ENCODE data around the gene SLC12A1. TPM values are rescaled to one million over a fixed set of nuclear protein-coding genes. Genes with fewer than 3 reads are reported as not detected.

The SLC12A1 gene
- total RNA-seq, 1 donor from 2014 or later = not detected

DNA sequence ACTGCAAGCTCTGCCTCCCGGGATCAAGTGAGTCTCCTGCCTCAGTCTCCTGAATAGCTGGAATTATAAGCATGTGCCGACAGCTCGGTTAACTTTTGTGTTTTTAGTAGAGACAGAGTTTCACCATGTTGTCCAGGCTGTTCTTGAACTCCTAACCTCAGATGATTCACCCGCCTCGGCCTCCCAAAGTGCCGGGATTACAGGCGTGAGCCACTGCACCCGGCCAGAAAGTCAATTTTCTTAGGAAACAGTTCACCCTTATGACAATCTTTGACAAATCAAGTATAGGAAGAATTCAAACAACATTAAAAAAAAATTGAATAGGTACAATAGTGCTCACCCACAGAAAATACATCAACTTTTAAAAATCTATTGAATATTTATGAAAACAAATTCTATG, 101.5 kb downstream of the SLC12A1 start:
- no peak for DNase-seq (ENCODE audit: low spot score)
- H3K27me3 Mint-ChIP-seq (ENCODE audit: low read depth) = no peaks in the 10 kb centered on the region
- no peaks in the 10 kb centered on the region for H3K4me1 Mint-ChIP-seq (ENCODE audit: low read depth)
- no peaks in the 10 kb centered on the region for H3K36me3 Mint-ChIP-seq (ENCODE audit: low read depth)
- H3K9me3 Mint-ChIP-seq (ENCODE audit: low read depth) = no peaks in the 10 kb centered on the region
- no peak overlapping the region for H3K27ac Mint-ChIP-seq (ENCODE audit: unreplicated experiment)
- no peak overlapping the region for H3K4me3 Mint-ChIP-seq (ENCODE audit: unreplicated experiment)
- TF ChIP-seq, protein P1, sequence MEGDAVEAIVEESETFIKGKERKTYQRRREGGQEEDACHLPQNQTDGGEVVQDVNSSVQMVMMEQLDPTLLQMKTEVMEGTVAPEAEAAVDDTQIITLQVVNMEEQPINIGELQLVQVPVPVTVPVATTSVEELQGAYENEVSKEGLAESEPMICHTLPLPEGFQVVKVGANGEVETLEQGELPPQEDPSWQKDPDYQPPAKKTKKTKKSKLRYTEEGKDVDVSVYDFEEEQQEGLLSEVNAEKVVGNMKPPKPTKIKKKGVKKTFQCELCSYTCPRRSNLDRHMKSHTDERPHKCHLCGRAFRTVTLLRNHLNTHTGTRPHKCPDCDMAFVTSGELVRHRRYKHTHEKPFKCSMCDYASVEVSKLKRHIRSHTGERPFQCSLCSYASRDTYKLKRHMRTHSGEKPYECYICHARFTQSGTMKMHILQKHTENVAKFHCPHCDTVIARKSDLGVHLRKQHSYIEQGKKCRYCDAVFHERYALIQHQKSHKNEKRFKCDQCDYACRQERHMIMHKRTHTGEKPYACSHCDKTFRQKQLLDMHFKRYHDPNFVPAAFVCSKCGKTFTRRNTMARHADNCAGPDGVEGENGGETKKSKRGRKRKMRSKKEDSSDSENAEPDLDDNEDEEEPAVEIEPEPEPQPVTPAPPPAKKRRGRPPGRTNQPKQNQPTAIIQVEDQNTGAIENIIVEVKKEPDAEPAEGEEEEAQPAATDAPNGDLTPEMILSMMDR (IDR thresholded peaks at IDR 0.05) = no peak

- Mint-ChIP-seq H3K36me3 (ENCODE audit: low read depth) (no peaks in the 10 kb centered on the region), H3K4me1 (ENCODE audit: low read depth) (no peaks in the 10 kb centered on the region), H3K27me3 (ENCODE audit: low read depth) (no peaks in the 10 kb centered on the region), H3K27ac (ENCODE audit: unreplicated experiment) (no peak overlapping the region), H3K4me3 (ENCODE audit: unreplicated experiment) (no peak overlapping the region), H3K9me3 (ENCODE audit: low read depth) (no peaks in the 10 kb centered on the region)
- TF ChIP-seq, protein P1 (IDR thresholded peaks at IDR 0.05) = no peak
- DNase-seq (ENCODE audit: low spot score) = no peak
These were observed 103.6 kb downstream of the SLC12A1 start for GRCh38 chr15:48309740-48310139.

GRCh38 chr15:48313216-48313615, 107.1 kb downstream of the SLC12A1 start:
- Mint-ChIP-seq H3K27ac (ENCODE audit: unreplicated experiment) (no peak overlapping the region), H3K36me3 (ENCODE audit: low read depth) (peaks cover 4% of the 10 kb centered on the region), H3K4me1 (ENCODE audit: low read depth) (no peaks in the 10 kb centered on the region), H3K4me3 (ENCODE audit: unreplicated experiment) (no peak overlapping the region), H3K9me3 (ENCODE audit: low read depth) (peaks cover 5% of the 10 kb centered on the region), H3K27me3 (ENCODE audit: low read depth) (no peaks in the 10 kb centered on the region)
- DNase-seq (ENCODE audit: low spot score) = no peak
- TF ChIP-seq, protein P1 (IDR thresholded peaks at IDR 0.05) = no peak

DNA sequence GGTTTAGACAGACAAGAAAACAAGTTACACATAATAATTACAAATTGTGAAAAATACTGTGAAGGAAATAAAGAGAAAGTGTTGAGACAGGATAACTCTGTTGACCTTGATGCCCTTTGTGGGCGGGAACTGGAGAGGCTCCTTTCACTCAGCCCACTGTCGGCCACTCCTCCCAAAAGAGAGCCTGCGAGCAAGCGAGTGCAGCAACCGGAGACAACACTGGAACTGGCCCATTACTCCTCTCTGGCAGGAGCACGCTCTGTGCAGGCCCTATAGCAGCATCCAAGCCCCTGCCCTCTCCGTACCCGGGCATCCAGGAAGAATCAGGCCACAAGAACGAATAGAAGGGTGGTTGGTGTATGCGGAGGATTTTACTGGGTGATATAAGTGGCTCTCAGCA, 108.9 kb downstream of the SLC12A1 start:
- H3K27ac Mint-ChIP-seq (ENCODE audit: unreplicated experiment) = no peak overlapping the region
- TF ChIP-seq, protein P1 (IDR thresholded peaks at IDR 0.05) = no peak
- H3K27me3 Mint-ChIP-seq (ENCODE audit: low read depth) = no peaks in the 10 kb centered on the region
- H3K4me3 Mint-ChIP-seq (ENCODE audit: unreplicated experiment) = no peak overlapping the region
- H3K4me1 Mint-ChIP-seq (ENCODE audit: low read depth) = no peaks in the 10 kb centered on the region
- H3K36me3 Mint-ChIP-seq (ENCODE audit: low read depth) = peaks cover 4% of the 10 kb centered on the region
- no peak for DNase-seq (ENCODE audit: low spot score)
- H3K9me3 Mint-ChIP-seq (ENCODE audit: low read depth) = peaks cover 5% of the 10 kb centered on the region

GRCh38 chr15:48317221-48317620, 111.1 kb downstream of the SLC12A1 start:
- peaks cover 4% of the 10 kb centered on the region for H3K36me3 Mint-ChIP-seq (ENCODE audit: low read depth)
- H3K9me3 Mint-ChIP-seq (ENCODE audit: low read depth) = peaks cover 5% of the 10 kb centered on the region
- H3K4me1 Mint-ChIP-seq (ENCODE audit: low read depth) = no peaks in the 10 kb centered on the region
- no peak for DNase-seq (ENCODE audit: low spot score)
- no peak overlapping the region for H3K27ac Mint-ChIP-seq (ENCODE audit: unreplicated experiment)
- no peaks in the 10 kb centered on the region for H3K27me3 Mint-ChIP-seq (ENCODE audit: low read depth)
- TF ChIP-seq, protein P1 (IDR thresholded peaks at IDR 0.05) = no peak
- H3K4me3 Mint-ChIP-seq (ENCODE audit: unreplicated experiment) = no peak overlapping the region

All from chondrocyte (in vitro differentiated cells).